ENCODE data around the gene ARPC5. TPM values are rescaled to one million over a fixed set of nuclear protein-coding genes. Genes with fewer than 3 reads are reported as not detected.

ARPC5 gene
- total and polyA plus RNA-seq, 2 donors from 2014 or later: 75.9 to 107 TPM

- no peaks in the 10 kb centered on the region for H3K27me3 ChIP-seq (ENCODE audit: control insufficient read depth, insufficient read depth, low read length)
Observed at GRCh38 chr1:183638649-183639387, 3.2 kb upstream of the ARPC5 start.

DNA sequence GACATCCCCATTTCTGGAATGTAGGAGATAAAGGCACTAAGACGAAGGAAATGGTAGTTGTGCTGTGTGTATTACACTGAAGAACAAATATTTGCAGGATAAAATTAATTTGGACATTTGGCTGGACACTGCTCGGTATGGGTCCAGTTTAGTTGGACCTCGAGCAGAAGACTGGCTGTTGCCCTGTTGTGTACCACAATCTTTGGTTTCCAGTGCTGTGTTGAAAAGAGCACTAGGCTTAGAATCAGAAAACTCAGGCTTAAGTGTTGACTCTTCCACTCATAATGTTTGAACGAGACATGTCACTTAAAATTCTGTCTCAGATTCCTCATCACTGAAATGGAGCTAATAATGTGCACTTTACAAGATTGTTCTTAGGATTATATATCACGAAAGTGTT, 1.2 kb upstream of the ARPC5 start:
- intact Hi-C loops (cut with DNase I): no loop called here
- Histone ChIP-seq H3K9me3 (ENCODE audit: control insufficient read depth in 2 of 3, insufficient read depth in 1 of 3, low read length in 3 of 3) (no peaks in the 10 kb centered on the region), H3K4me3 (ENCODE audit: low read length in 3 of 3) (no peak overlapping the region), H3K9ac (ENCODE audit: low read length in 3 of 3) (no peak overlapping the region), H3K27ac (ENCODE audit: low read depth in 2 of 2, low read length in 2 of 2) (no peak overlapping the region), H3K27me3 (ENCODE audit: control insufficient read depth, insufficient read depth, low read length) (no peaks in the 10 kb centered on the region), H3K36me3 (ENCODE audit: control insufficient read depth in 2 of 3, insufficient read depth in 3 of 3, low read length in 3 of 3) (peaks cover 0 to 8% (median 0%) of the 10 kb centered on the region in 3 donors), H3K4me1 (ENCODE audit: control insufficient read depth in 2 of 3, insufficient read depth in 2 of 3, low read depth in 1 of 3, low read length in 3 of 3) (peaks cover 0 to 13% (median 8%) of the 10 kb centered on the region in 3 donors)
- TF ChIP-seq CTCF (IDR thresholded peaks at IDR 0.05; ENCODE audit: borderline replicate concordance, extremely low read depth, insufficient read depth): no peak
- DNase-seq (no peak), FAIRE-seq (no peak)

More at GRCh38 chr1:183638649-183639387, 3.2 kb upstream of the ARPC5 start:
- Histone ChIP-seq H3K36me3 (ENCODE audit: control insufficient read depth in 2 of 3, insufficient read depth in 3 of 3, low read length in 3 of 3) (no peaks in the 10 kb centered on the region), H3K27ac (ENCODE audit: low read depth in 2 of 2, low read length in 2 of 2) (no peak overlapping the region), H3K9ac (ENCODE audit: low read length in 3 of 3) (no peak overlapping the region), H3K4me3 (ENCODE audit: low read length in 3 of 3) (no peak overlapping the region), H3K4me1 (ENCODE audit: control insufficient read depth in 2 of 3, insufficient read depth in 2 of 3, low read depth in 1 of 3, low read length in 3 of 3) (peaks cover 0 to 9% (median 0%) of the 10 kb centered on the region in 3 donors), H3K9me3 (ENCODE audit: control insufficient read depth in 2 of 3, insufficient read depth in 1 of 3, low read length in 3 of 3) (no peaks in the 10 kb centered on the region)
- TF ChIP-seq CTCF (IDR thresholded peaks at IDR 0.05; ENCODE audit: borderline replicate concordance, extremely low read depth, insufficient read depth): no peak
- intact Hi-C loops (cut with DNase I): no loop called here
- DNase-seq: no peak
- FAIRE-seq: no peak

DNA sequence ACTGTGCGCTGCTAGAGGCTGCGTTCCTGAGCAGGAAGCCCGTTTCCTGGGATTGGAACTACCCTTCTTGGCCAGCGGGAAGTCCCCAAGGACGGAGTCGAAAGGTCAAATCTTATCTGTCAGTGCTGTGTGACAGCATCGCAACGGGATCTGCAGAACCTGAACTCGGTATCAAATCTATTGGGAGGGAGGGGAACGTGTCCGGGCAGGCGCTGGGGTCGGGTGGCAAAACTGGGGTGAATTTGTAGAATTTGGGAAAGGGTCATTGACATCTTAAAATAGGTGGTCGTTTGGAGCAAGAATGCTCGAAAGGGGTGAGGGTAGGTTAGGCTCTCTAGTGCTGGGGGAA, 725 bp upstream of the ARPC5 start:
- peak overlapping the region; percentile 77 to 90 (median 90) for H3K4me3 ChIP-seq (ENCODE audit: low read length in 3 of 3)
- FAIRE-seq: no peak
- H3K9me3 ChIP-seq (ENCODE audit: control insufficient read depth in 2 of 3, insufficient read depth in 1 of 3, low read length in 3 of 3): no peaks in the 10 kb centered on the region
- intact Hi-C loops (cut with DNase I): no loop called here
- peaks cover 0 to 13% (median 8%) of the 10 kb centered on the region in 3 donors for H3K4me1 ChIP-seq (ENCODE audit: control insufficient read depth in 2 of 3, insufficient read depth in 2 of 3, low read depth in 1 of 3, low read length in 3 of 3)
- DNase-seq: no peak
- TF ChIP-seq CTCF (IDR thresholded peaks at IDR 0.05; ENCODE audit: borderline replicate concordance, extremely low read depth, insufficient read depth): no peak
- H3K27ac ChIP-seq (ENCODE audit: low read depth in 2 of 2, low read length in 2 of 2): peak overlapping the region; percentile 17 to 73
- peak overlapping the region; percentile 31 to 65 (median 49) for H3K9ac ChIP-seq (ENCODE audit: low read length in 3 of 3)
- H3K27me3 ChIP-seq (ENCODE audit: control insufficient read depth, insufficient read depth, low read length): no peaks in the 10 kb centered on the region
- H3K36me3 ChIP-seq (ENCODE audit: control insufficient read depth in 2 of 3, insufficient read depth in 3 of 3, low read length in 3 of 3): peaks cover 0 to 10% (median 0%) of the 10 kb centered on the region in 3 donors
